Measurements from ENCODE around the gene SIX1. TPM values are rescaled to one million over a fixed set of nuclear protein-coding genes. Genes with fewer than 3 reads are reported as not detected.
A peak's percentile ranks its signal among the peaks of the same experiment; 100 is the strongest.

SIX1 gene
- under 1 TPM; 0.47 to 0.89 TPM for total RNA-seq

- Mint-ChIP-seq H3K27me3 (peaks cover 94% of the 10 kb centered on the region), H3K4me3 (peak within 1 kb of the TSS; percentile 60), H3K27ac (no peak within 1 kb of the TSS), H3K9me3 (ENCODE audit: low read depth) (no peaks in the 10 kb centered on the region), H3K4me1 (peaks cover 59% of the 10 kb centered on the region), H3K36me3 (peaks cover 2% of the 10 kb centered on the region)
- CTCF ChIA-PET: interaction anchor here (1.0 to 1.8 kb wide), 3 partner anchors 11 to 73 kb away, joined by 4 to 5 read pairs (median 4); no protein-coding TSS in a partner anchor
- peak; percentile 74 for ATAC-seq
- DNase-seq: peak; percentile 66
Observed at GRCh38 chr14:60648934-60649874, at the start of gene SIX1. TSS of gene SIX1 (minus strand) at chr14:60649477. CDS start at chr14:60649189, 288 bp downstream.

- no peak overlapping the region for H3K27ac Mint-ChIP-seq
- H3K4me1 Mint-ChIP-seq: no peaks in the 10 kb centered on the region
- ATAC-seq (no peak), DNase-seq (no peak)
- CTCF ChIA-PET: no interaction called here
- no peak overlapping the region for H3K4me3 Mint-ChIP-seq
- H3K9me3 Mint-ChIP-seq (ENCODE audit: low read depth): no peaks in the 10 kb centered on the region
- H3K27me3 Mint-ChIP-seq: peaks cover 34% of the 10 kb centered on the region
- no peaks in the 10 kb centered on the region for H3K36me3 Mint-ChIP-seq
Observed at GRCh38 chr14:60695327-60695726, 46.0 kb upstream of the SIX1 start.

GRCh38 chr14:60691383-60692113 is 42.3 kb upstream of the SIX1 start:
- Mint-ChIP-seq H3K27ac (no peak overlapping the region), H3K4me3 (no peak overlapping the region), H3K36me3 (no peaks in the 10 kb centered on the region), H3K9me3 (ENCODE audit: low read depth) (no peaks in the 10 kb centered on the region), H3K4me1 (no peaks in the 10 kb centered on the region), H3K27me3 (peaks cover 17% of the 10 kb centered on the region)
- DNase-seq (no peak), ATAC-seq (no peak)
- CTCF ChIA-PET: interaction anchor here (0.6 to 1.3 kb wide), 2 partner anchors 561 to 616 kb away, joined by 3 read pairs; no protein-coding TSS in a partner anchor

GRCh38 chr14:60686865-60687264 is 37.6 kb upstream of the SIX1 start:
- H3K27ac Mint-ChIP-seq: no peak overlapping the region
- no peaks in the 10 kb centered on the region for H3K36me3 Mint-ChIP-seq
- DNase-seq (no peak), ATAC-seq (no peak)
- H3K4me1 Mint-ChIP-seq: no peaks in the 10 kb centered on the region
- CTCF ChIA-PET: no interaction called here
- H3K9me3 Mint-ChIP-seq (ENCODE audit: low read depth): no peaks in the 10 kb centered on the region
- no peak overlapping the region for H3K4me3 Mint-ChIP-seq
- H3K27me3 Mint-ChIP-seq: peaks cover 5% of the 10 kb centered on the region

- Mint-ChIP-seq H3K27ac (no peak overlapping the region), H3K27me3 (peaks cover 14% of the 10 kb centered on the region), H3K4me3 (no peak overlapping the region), H3K4me1 (no peaks in the 10 kb centered on the region), H3K36me3 (no peaks in the 10 kb centered on the region), H3K9me3 (ENCODE audit: low read depth) (no peaks in the 10 kb centered on the region)
- CTCF ChIA-PET: no interaction called here
- ATAC-seq (no peak), DNase-seq (no peak)
Observed at GRCh38 chr14:60684203-60684602, 34.9 kb upstream of the SIX1 start.

GRCh38 chr14:60681271-60681670 is 32.0 kb upstream of the SIX1 start:
- DNase-seq: no peak
- ATAC-seq: no peak
- CTCF ChIA-PET: interaction anchor here (1.4 kb wide), 1 partner anchor 346 kb away, joined by 4 read pairs; no protein-coding TSS in a partner anchor
- Mint-ChIP-seq H3K4me1 (no peaks in the 10 kb centered on the region), H3K4me3 (no peak overlapping the region), H3K9me3 (ENCODE audit: low read depth) (no peaks in the 10 kb centered on the region), H3K27me3 (peaks cover 16% of the 10 kb centered on the region), H3K36me3 (no peaks in the 10 kb centered on the region), H3K27ac (no peak overlapping the region)

- CTCF ChIA-PET: interaction anchor here (0.9 kb wide), 1 partner anchor 330 kb away, joined by 3 read pairs; no protein-coding TSS in a partner anchor
- H3K27ac Mint-ChIP-seq: no peak overlapping the region
- H3K36me3 Mint-ChIP-seq: no peaks in the 10 kb centered on the region
- peaks cover 14% of the 10 kb centered on the region for H3K27me3 Mint-ChIP-seq
- H3K4me3 Mint-ChIP-seq: no peak overlapping the region
- no peaks in the 10 kb centered on the region for H3K9me3 Mint-ChIP-seq (ENCODE audit: low read depth)
- DNase-seq: no peak
- H3K4me1 Mint-ChIP-seq: no peaks in the 10 kb centered on the region
- ATAC-seq: no peak
Observed at GRCh38 chr14:60680511-60680910, 31.2 kb upstream of the SIX1 start.

- peaks cover 14% of the 10 kb centered on the region for H3K27me3 Mint-ChIP-seq
- H3K4me1 Mint-ChIP-seq: no peaks in the 10 kb centered on the region
- CTCF ChIA-PET: interaction anchor here (0.9 kb wide), 1 partner anchor 329 kb away, joined by 3 read pairs; no protein-coding TSS in a partner anchor
- no peaks in the 10 kb centered on the region for H3K9me3 Mint-ChIP-seq (ENCODE audit: low read depth)
- no peak overlapping the region for H3K4me3 Mint-ChIP-seq
- DNase-seq (no peak), ATAC-seq (no peak)
- no peak overlapping the region for H3K27ac Mint-ChIP-seq
- H3K36me3 Mint-ChIP-seq: no peaks in the 10 kb centered on the region
Observed at GRCh38 chr14:60679566-60680258, 30.4 kb upstream of the SIX1 start.

- Mint-ChIP-seq H3K27me3 (peaks cover 14% of the 10 kb centered on the region), H3K4me1 (no peaks in the 10 kb centered on the region), H3K27ac (no peak overlapping the region), H3K9me3 (ENCODE audit: low read depth) (no peaks in the 10 kb centered on the region), H3K36me3 (no peaks in the 10 kb centered on the region), H3K4me3 (no peak overlapping the region)
- CTCF ChIA-PET: no interaction called here
- no peak for ATAC-seq
- DNase-seq: no peak
Observed at GRCh38 chr14:60677701-60678100, 28.4 kb upstream of the SIX1 start.

- Mint-ChIP-seq H3K9me3 (ENCODE audit: low read depth) (no peaks in the 10 kb centered on the region), H3K27ac (no peak overlapping the region), H3K27me3 (peaks cover 11% of the 10 kb centered on the region), H3K4me1 (no peaks in the 10 kb centered on the region), H3K36me3 (no peaks in the 10 kb centered on the region), H3K4me3 (no peak overlapping the region)
- CTCF ChIA-PET: interaction anchor here (1.1 kb wide), 1 partner anchor 51 kb away, joined by 3 read pairs; no protein-coding TSS in a partner anchor
- ATAC-seq: no peak
- no peak for DNase-seq
Observed at GRCh38 chr14:60670989-60671388, 21.7 kb upstream of the SIX1 start.

- Mint-ChIP-seq H3K9me3 (ENCODE audit: low read depth) (no peaks in the 10 kb centered on the region), H3K4me3 (no peak overlapping the region), H3K27me3 (peaks cover 30% of the 10 kb centered on the region), H3K4me1 (no peaks in the 10 kb centered on the region), H3K27ac (no peak overlapping the region), H3K36me3 (no peaks in the 10 kb centered on the region)
- ATAC-seq: no peak
- CTCF ChIA-PET: no interaction called here
- DNase-seq: no peak
Observed at GRCh38 chr14:60668431-60669112, 19.3 kb upstream of the SIX1 start.

GRCh38 chr14:60665177-60665550 is 15.9 kb upstream of the SIX1 start:
- Mint-ChIP-seq H3K4me1 (no peaks in the 10 kb centered on the region), H3K36me3 (no peaks in the 10 kb centered on the region), H3K9me3 (ENCODE audit: low read depth) (no peaks in the 10 kb centered on the region), H3K4me3 (no peak overlapping the region), H3K27ac (no peak overlapping the region), H3K27me3 (peaks cover 53% of the 10 kb centered on the region)
- ATAC-seq (no peak), DNase-seq (no peak)
- CTCF ChIA-PET: no interaction called here

GRCh38 chr14:60662982-60663381 is 13.7 kb upstream of the SIX1 start:
- H3K4me1 Mint-ChIP-seq: peaks cover 6% of the 10 kb centered on the region
- peaks cover 70% of the 10 kb centered on the region for H3K27me3 Mint-ChIP-seq
- CTCF ChIA-PET: no interaction called here
- no peaks in the 10 kb centered on the region for H3K9me3 Mint-ChIP-seq (ENCODE audit: low read depth)
- H3K4me3 Mint-ChIP-seq: no peak overlapping the region
- no peak overlapping the region for H3K27ac Mint-ChIP-seq
- no peaks in the 10 kb centered on the region for H3K36me3 Mint-ChIP-seq
- no peak for ATAC-seq
- DNase-seq: no peak
